GM12875 (cell line): Measurements from ENCODE around the gene SLC6A7.
"Not testable (repeated sequence)": the region's sequence is repeated elsewhere in the genome, so short reads cannot be mapped to it uniquely, and the experiment has no call there.

ENCODE experiments used
- H3K4me3 ChIP-seq: one replicate; pipeline ENCODE4 v1.5.1; 2011; ENCODE audit warnings: low read depth, low read length, control low read depth
- TF ChIP-seq, protein P1 (sequence below): IDR thresholded peaks from 2 replicates; pipeline ENCODE4 v1.5.1; 2011; ENCODE audit warnings: low read depth, mild to moderate bottlenecking, control low read depth, inconsistent platforms, low read length, moderate library complexity, borderline replicate concordance; ENCODE audit not compliant: insufficient read depth

Gene SLC6A7

DNA sequence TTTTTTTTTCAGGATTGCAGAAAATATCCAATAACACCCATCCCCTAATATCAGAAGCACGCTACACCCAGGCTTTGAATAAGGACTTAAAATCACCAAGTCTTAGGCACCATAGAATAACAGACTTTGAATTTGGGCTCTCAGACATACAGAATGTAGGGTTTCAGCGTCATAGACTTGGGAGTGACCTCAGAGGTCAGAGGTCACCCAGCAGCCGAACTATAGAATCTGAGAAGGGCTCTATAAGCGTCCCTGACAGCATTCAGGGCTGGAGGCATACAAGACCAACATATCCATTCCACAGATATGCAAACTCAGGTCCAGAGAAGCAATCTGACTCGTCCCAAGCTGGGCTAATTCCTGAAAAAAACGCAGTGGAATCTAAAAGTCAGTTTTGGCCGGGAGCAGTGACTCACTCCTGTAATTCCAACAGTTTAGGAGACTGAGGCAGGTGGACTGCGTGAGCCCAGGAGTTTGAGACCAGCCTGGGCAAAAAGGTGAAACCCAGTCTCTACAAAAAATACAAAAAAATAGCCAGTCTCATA, 34.7 kb downstream of the SLC6A7 start:
- TF ChIP-seq, protein P1, sequence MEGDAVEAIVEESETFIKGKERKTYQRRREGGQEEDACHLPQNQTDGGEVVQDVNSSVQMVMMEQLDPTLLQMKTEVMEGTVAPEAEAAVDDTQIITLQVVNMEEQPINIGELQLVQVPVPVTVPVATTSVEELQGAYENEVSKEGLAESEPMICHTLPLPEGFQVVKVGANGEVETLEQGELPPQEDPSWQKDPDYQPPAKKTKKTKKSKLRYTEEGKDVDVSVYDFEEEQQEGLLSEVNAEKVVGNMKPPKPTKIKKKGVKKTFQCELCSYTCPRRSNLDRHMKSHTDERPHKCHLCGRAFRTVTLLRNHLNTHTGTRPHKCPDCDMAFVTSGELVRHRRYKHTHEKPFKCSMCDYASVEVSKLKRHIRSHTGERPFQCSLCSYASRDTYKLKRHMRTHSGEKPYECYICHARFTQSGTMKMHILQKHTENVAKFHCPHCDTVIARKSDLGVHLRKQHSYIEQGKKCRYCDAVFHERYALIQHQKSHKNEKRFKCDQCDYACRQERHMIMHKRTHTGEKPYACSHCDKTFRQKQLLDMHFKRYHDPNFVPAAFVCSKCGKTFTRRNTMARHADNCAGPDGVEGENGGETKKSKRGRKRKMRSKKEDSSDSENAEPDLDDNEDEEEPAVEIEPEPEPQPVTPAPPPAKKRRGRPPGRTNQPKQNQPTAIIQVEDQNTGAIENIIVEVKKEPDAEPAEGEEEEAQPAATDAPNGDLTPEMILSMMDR, result no peak
- no peak overlapping the region for H3K4me3 ChIP-seq

DNA sequence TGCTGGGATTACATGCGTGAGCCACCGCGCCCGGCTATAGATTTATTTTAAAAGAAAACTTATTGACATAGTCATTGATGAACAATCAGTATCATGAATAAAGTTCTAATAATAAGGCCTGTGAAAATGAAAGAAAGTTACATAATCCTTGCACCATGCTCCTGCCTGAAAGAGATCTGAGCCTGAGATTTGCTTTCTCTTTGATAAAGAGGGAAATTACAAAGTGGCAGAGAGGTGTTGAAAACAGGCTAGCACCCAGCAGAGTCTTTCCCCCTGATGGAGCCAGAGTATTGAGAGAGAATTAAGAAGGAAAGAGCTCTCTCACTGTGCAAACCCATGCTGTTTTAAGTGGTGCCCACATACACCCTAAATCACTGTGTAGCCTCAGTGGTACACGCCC, 37.2 kb downstream of the SLC6A7 start:
- TF ChIP-seq, protein P1, result no peak
- no peak overlapping the region for H3K4me3 ChIP-seq

DNA sequence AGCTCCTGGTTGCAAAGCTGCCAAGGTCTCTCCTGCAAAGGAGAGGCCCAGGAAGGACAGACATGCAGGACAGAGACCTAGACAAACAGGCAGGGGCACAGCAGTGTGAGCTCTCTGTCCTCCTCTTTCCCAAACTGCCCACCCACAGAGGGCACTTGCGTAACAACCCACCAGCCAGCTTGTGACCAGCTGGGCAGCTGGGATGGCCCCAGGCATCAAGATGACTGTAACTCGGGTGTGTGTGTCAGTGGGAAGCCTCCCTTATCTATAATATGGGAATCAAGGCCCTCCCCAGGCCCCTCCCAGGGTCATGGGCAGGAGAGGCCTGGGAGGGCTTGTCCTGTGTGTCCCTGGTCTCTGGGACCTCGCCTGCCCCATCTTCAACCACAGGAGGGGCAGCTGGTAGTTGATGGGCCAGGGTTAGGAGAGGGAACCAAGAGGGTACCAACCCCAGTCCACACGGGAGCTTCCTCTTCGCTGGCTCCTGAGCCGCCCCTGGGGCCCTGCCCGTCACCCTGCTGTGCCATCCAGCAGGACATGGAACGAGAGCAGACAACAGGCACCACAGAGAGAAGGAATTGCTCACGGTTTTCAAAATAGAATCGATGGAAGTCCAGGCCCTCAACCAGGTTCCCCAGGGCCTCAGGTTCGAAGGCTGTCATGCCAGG, 37.9 kb downstream of the SLC6A7 start:
- TF ChIP-seq, protein P1, result no peak
- H3K4me3 ChIP-seq, result no peak overlapping the region

DNA sequence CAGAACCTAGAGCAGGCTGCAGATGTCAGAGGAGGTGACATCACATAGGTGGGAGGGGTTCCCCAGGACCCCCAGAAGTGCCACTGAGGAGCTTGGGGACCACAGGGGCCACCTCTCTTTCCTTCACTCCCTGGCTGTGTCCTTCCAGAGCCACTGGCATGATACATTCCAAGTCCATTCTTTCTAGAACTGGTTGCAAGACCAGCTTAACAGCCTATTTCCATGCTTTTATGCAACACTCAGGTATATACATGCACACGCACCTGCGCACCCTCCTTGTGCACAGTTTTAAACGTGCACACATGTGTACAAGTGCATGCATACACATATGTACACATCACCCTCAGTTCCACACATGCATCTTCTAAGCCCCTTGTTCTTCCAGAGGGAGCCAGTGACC, 39.7 kb downstream of the SLC6A7 start:
- no peak overlapping the region for H3K4me3 ChIP-seq
- TF ChIP-seq, protein P1, result no peak

DNA sequence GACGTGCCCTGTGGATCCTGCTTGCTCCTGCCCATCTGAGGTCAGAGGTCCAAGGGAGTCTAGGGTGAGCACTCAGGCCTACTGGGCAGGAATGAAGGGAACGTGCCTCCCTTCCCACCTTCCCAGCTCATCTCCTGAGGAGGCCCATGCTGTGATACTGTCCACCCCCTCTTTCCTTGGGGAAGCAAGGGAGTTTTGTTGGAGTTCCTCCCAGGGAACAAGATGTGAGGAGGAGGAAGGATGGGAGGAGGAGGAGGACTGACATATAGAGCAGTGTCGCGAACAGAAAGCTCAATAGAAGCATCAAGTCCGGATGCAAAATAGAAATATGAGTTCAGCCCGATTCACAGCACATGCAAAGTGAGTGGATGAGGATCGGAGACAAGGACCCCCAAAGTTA, 41.0 kb downstream of the SLC6A7 start:
- H3K4me3 ChIP-seq, result no peak overlapping the region
- TF ChIP-seq, protein P1, result no peak

DNA sequence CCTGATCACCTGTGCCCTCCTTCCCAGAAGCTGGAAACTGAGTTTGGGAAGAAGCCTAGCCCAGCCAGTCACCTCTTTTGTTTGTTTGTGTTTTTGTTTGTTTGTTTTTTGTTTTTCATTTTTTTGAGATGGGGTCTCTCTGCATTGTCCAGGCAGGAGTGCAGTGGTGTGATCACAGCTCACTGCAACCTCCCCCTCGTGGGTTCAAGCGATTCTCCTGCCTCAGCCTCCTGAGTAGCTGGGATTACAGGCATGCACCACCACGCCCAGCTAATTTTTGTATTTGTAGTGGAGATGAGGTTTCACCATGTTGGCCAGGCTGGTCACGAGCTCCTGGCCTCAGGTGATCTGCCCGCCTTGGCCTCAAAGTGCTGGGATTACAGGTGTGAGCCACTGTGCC, 43.8 kb downstream of the SLC6A7 start:
- not testable (repeated sequence) for H3K4me3 ChIP-seq

DNA sequence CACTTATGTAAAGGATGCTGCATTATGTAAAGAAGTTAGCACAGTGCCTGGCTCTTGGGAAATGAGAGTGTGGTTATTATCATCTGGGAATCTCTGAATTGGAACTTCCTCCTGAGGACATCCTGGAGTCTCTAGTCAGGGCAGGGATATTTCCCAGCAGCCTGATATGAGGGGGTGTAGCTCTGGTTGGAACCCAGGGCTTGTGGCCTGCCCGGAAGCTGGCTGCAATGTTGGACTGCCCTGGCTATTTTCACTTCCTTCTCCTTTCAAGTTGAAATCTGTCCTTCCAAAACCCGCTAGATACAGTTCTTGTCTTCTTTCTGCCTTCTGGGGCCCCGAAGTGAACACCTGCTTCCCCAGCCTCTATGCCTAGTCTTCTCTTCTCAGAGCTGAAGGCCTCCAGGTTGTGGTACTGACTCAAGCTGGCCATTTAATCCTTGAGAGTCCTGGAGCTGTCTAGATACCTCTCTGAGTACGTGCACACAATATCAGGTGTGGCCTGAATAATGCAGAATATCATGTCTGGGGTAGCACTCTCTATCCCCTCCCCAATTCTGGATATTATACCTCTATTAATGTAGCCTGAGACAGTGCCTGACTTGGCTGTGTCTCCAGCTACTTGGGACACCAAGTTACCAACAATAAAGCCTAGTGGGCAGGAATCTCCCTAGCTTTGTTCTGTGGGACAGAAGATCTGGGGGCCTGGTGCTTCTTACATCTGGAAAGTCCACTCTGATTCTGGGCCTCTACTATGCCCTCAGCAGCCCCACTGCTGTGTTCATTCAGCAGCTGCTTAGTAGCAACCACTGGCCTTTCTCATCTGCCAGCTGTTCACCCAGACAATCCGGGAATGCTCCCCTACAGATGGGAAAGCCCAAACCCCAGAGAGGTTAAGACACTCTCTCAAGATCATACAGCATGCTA, 45.0 kb downstream of the SLC6A7 start:
- no peak overlapping the region for H3K4me3 ChIP-seq
- TF ChIP-seq, protein P1, result no peak
